K562 (cell line): Measurements from ENCODE around the gene BTN3A1. TPM values are rescaled to one million over a fixed set of nuclear protein-coding genes. Genes with fewer than 3 reads are reported as not detected.

Experiments
- ATAC-seq: fragments of 200-7000 bp; cut with Tn5 transposase; 3 replicates; pipeline ENCODE4 v1.9.1; 2020; ENCODE audit warnings: moderate library complexity
- BruUV-seq: library from RNA; stranded (reverse); fragments of 400-500 nt; replicated peaks from 2 replicates; lab custom pipeline; 2021; lab: Mats Ljungman, UMichigan
- CTCF ChIA-PET: fragments of 300-600 bp; formaldehyde crosslinking; extraction: SDS; loops from one replicate; lab custom pipeline; 2021; ENCODE audit warnings: low intra/inter-chr PET ratio; lab: Yijun Ruan, JAX
- POLR2A ChIA-PET: fragments of 300-600, 350-650 bp; sonication (Branson Sonifier 250); formaldehyde crosslinking; extraction: SDS; loops from one replicate; lab custom pipeline; 2021; ENCODE audit warnings: antibody characterized with exemption, inconsistent platforms; lab: Yijun Ruan, JAX
- DNase-seq, 4 experiments: peaks; one replicate each; pipeline versions ENCODE4 v3.0.0 to v3.0.0-alpha.2; 2011 to 2018; ENCODE audit warnings: low spot score in 3 of 4, mixed read lengths in 3 of 4; ENCODE audit errors: extremely low read depth in 1 of 4
- FAIRE-seq: peaks from 2 replicates; lab custom pipeline; 2011; peaks lifted over from hg19 to GRCh38; lab: Jason Lieb, UNC
- H2AFZ ChIP-seq: 2 replicates; pipeline ENCODE4 v1.6.0; 2011; ENCODE audit warnings: low read depth, low read length, control low read depth, inconsistent platforms
- H3K27ac ChIP-seq: fragments of 200-600 bp; 3 replicates; pipeline ENCODE4 v1.8.0; 2011; ENCODE audit warnings: low read depth, mild to moderate bottlenecking, control low read depth, inconsistent platforms, low read length, moderate library complexity, mixed read lengths; ENCODE audit errors: extremely low read depth
- H3K27me3 ChIP-seq, 2 experiments: fragments of 300-600 bp in 1 of 2; 2 replicates in 1 of 2; 3 replicates in 1 of 2; pipeline versions ENCODE4 v1.6.0 to v1.8.0; 2011; ENCODE audit warnings: inconsistent platforms in 2 of 2, low read length in 2 of 2, mild to moderate bottlenecking in 1 of 2, mixed read lengths in 1 of 2, moderate library complexity in 1 of 2; ENCODE audit not compliant: control insufficient read depth in 2 of 2, insufficient read depth in 2 of 2
- H3K36me3 ChIP-seq: fragments of 300-600 bp; 3 replicates; pipeline ENCODE4 v1.8.0; 2011; ENCODE audit warnings: mild to moderate bottlenecking, low read length, inconsistent platforms; ENCODE audit not compliant: control insufficient read depth, insufficient read depth
- H3K4me1 ChIP-seq, 2 experiments: fragments of 200-600 bp in 1 of 2; replicated peaks in 1 of 2; 2 replicates in 1 of 2; 3 replicates in 1 of 2; pipeline versions ENCODE4 v1.5.1 to v1.8.0; 2011; ENCODE audit warnings: inconsistent platforms in 2 of 2, low read length in 2 of 2, mild to moderate bottlenecking in 1 of 2, mixed read lengths in 1 of 2, moderate library complexity in 1 of 2; ENCODE audit not compliant: control insufficient read depth in 2 of 2, insufficient read depth in 2 of 2
- H3K4me2 ChIP-seq: 2 replicates; pipeline ENCODE4 v1.6.1; 2011; ENCODE audit warnings: low read length, control low read depth, inconsistent platforms, mixed read lengths; ENCODE audit not compliant: insufficient read depth
- H3K4me3 ChIP-seq: fragments of 200-600 bp; sonication (generic), shearing (Covaris generic); 2 replicates; pipeline ENCODE4 v1.5.1; 2016; ENCODE audit warnings: control low read depth, inconsistent platforms
- H3K79me2 ChIP-seq: fragments of 200-600 bp; 3 replicates; pipeline ENCODE4 v1.8.0; 2011; ENCODE audit warnings: low read length, inconsistent platforms; ENCODE audit not compliant: control insufficient read depth, insufficient read depth
- H3K9ac ChIP-seq, 2 experiments: 2 replicates each; pipeline versions ENCODE4 v1.6.0 to v1.6.1; 2011; ENCODE audit warnings: low read depth in 2 of 2, low read length in 2 of 2, control low read depth in 1 of 2, inconsistent platforms in 1 of 2, mild to moderate bottlenecking in 1 of 2, mixed read lengths in 1 of 2; ENCODE audit not compliant: insufficient read depth in 1 of 2
- H3K9me1 ChIP-seq: one replicate; pipeline ENCODE4 v1.6.0; 2011; ENCODE audit warnings: inconsistent platforms, mild to moderate bottlenecking, low read length, moderate library complexity; ENCODE audit not compliant: control insufficient read depth, insufficient read depth
- H3K9me3 ChIP-seq: replicated peaks from 2 replicates; pipeline ENCODE4 v1.5.1; 2011; ENCODE audit warnings: low read depth, low read length, inconsistent platforms; ENCODE audit not compliant: control insufficient read depth, insufficient read depth
- H4K20me1 ChIP-seq: replicated peaks from 2 replicates; pipeline ENCODE4 v1.6.1; 2011; ENCODE audit warnings: low read length, inconsistent platforms, mixed read lengths; ENCODE audit not compliant: control insufficient read depth, insufficient read depth
- BHLHE40 ChIP-seq: IDR thresholded peaks from 2 replicates; pipeline ENCODE4 v1.6.1; 2011; ENCODE audit warnings: low read length, improper control_type of control experiment
- ESRRB ChIP-seq: fragments of 250-450 bp; sonication (Bioruptor Pico); IDR thresholded peaks from 2 replicates; pipeline ENCODE4 v1.5.0; 2020; ENCODE audit warnings: mild to moderate bottlenecking, moderate library complexity, borderline replicate concordance
- EWSR1 ChIP-seq: fragments of 450-650 bp; IDR thresholded peaks from 2 replicates; pipeline ENCODE4 v1.6.1; 2018; ENCODE audit warnings: borderline replicate concordance, mild to moderate bottlenecking, low read depth, moderate library complexity; ENCODE audit not compliant: partially characterized antibody
- MEIS2 ChIP-seq: fragments of 450-650 bp; IDR thresholded peaks from 2 replicates; pipeline ENCODE4 v1.6.1; 2014; ENCODE audit warnings: mild to moderate bottlenecking; ENCODE audit not compliant: partially characterized antibody
- MYBL2 ChIP-seq, 2 experiments: fragments of 450-650 bp in 1 of 2; sonication (generic) in 1 of 2; formaldehyde crosslinking in 1 of 2; IDR thresholded peaks; 2 replicates each; pipeline versions ENCODE4 v1.6.1 to v1.8.1; 2017 to 2022; ENCODE audit warnings: borderline replicate concordance in 1 of 2, inconsistent platforms in 1 of 2, low read depth in 1 of 2, mild to moderate bottlenecking in 1 of 2, missing genetic modification reagents in 1 of 2, moderate library complexity in 1 of 2
- PURB ChIP-seq: sonication (generic); formaldehyde crosslinking; IDR thresholded peaks from 2 replicates; pipeline ENCODE4 v1.9.0; 2021; ENCODE audit warnings: low read depth, mild to moderate bottlenecking, missing genetic modification reagents
- SMAD1 ChIP-seq: fragments of 150-350 bp; IDR thresholded peaks from 2 replicates; pipeline ENCODE4 v1.6.1; 2014; ENCODE audit warnings: low read length, low read depth; ENCODE audit not compliant: partially characterized antibody
- SMARCB1 ChIP-seq: IDR thresholded peaks from 2 replicates; pipeline ENCODE4 v1.6.1; 2011; ENCODE audit warnings: improper control_type of control experiment, low read depth; ENCODE audit not compliant: insufficient read length
- TEAD2 ChIP-seq: fragments of 450-650 bp; IDR thresholded peaks from 2 replicates; pipeline ENCODE4 v1.6.1; 2016; ENCODE audit warnings: missing genetic modification characterization, control low read depth, missing compliant biosample characterization
- ZBED1 ChIP-seq: IDR thresholded peaks from 2 replicates; pipeline ENCODE4 v1.6.1; 2014
- ZNF165 ChIP-seq: fragments of 250-450 bp; sonication (Bioruptor Pico); IDR thresholded peaks from 2 replicates; pipeline ENCODE4 v1.4.0; 2020; ENCODE audit warnings: borderline replicate concordance
- ZNF232 ChIP-seq: sonication (generic); formaldehyde crosslinking; IDR thresholded peaks from 2 replicates; pipeline ENCODE4 v1.8.0; 2022; ENCODE audit warnings: mild to moderate bottlenecking, missing genetic modification reagents
- ZNF316 ChIP-seq: fragments of 450-650 bp; IDR thresholded peaks from 2 replicates; pipeline ENCODE4 v1.6.1; 2016
- ZNF668 ChIP-seq: fragments of 250-450 bp; sonication (Bioruptor Pico); IDR thresholded peaks from 2 replicates; pipeline ENCODE4 v1.8.0; 2022; ENCODE audit warnings: mild to moderate bottlenecking, inconsistent platforms
- ZNF695 ChIP-seq: fragments of 450-650 bp; formaldehyde crosslinking; IDR thresholded peaks from 2 replicates; pipeline ENCODE4 v1.4.0; 2020; ENCODE audit warnings: mild to moderate bottlenecking, moderate library complexity
- ZNF785 ChIP-seq: fragments of 250-450 bp; sonication (Bioruptor Pico); IDR thresholded peaks from 2 replicates; pipeline ENCODE4 v1.4.0; 2020; ENCODE audit warnings: mild to moderate bottlenecking
- ZZZ3 ChIP-seq: fragments of 450-650 bp; IDR thresholded peaks from 2 replicates; pipeline ENCODE4 v1.6.1; 2016; ENCODE audit warnings: antibody characterized with exemption, mild to moderate bottlenecking, moderate library complexity
- WGBS: fragments of 100-300 bp; shearing (Covaris generic); methylation state at CpG from one replicate; pipeline ENCODE4 v1.1.6; 2016; ENCODE audit warnings: low coverage, mixed read lengths; ENCODE audit not compliant: insufficient coverage; ENCODE audit errors: missing lambda C conversion rate; 5-methylcytosine and 5-hydroxymethylcytosine counted together
- in situ Hi-C: fragments of 300-500 bp; cut with MboI; formaldehyde crosslinking; loops from 4 replicates; pipeline ENCODE4 v1.15.0; 2018; ENCODE audit warnings: inconsistent platforms, mixed read lengths
- intact Hi-C: fragments of 100-400 bp; cut with micrococcal nuclease; formaldehyde crosslinking; loops from 2 replicates; pipeline ENCODE4 v1.14.2; 2022
- polyA plus RNA-seq, 8 experiments: library from polyadenylated mRNA; depleted of rRNA in 4 of 8; stranded (reverse) in 5 of 8; unstranded in 3 of 8; fragments of >200 nt; fragmentation: Nextera tagmentation in 2 of 8; fragmentation: Illumina TruSeq in 1 of 8; extraction: Ambion mirVana in 2 of 8; extraction: Trizol in 1 of 8; gene quantifications; 2 replicates each; pipeline versions ENCODE4 v1.2.1 to v1.2.3, GENCODE V29; 2011 to 2014; ENCODE audit warnings: inconsistent platforms in 1 of 8, missing spikeins in 1 of 8
- total RNA-seq, 7 experiments: library from RNA; depleted of rRNA in 6 of 7; stranded (reverse); fragments of >200 nt in 6 of 7; fragmentation: Illumina TruSeq in 2 of 7; extraction: Trizol in 2 of 7; gene quantifications; 2 replicates each; pipeline versions ENCODE4 v1.2.1 to v1.2.3, GENCODE V29; 2011 to 2021; ENCODE audit warnings: low replicate concordance in 1 of 7
- TF ChIP-seq, protein P1 (sequence below): sonication (generic); formaldehyde crosslinking; IDR thresholded peaks from 2 replicates; pipeline ENCODE4 v1.8.0; 2022; ENCODE audit warnings: mild to moderate bottlenecking, low read depth, missing genetic modification reagents
- TF ChIP-seq, protein P2 (sequence below): sonication (generic); formaldehyde crosslinking; IDR thresholded peaks from 2 replicates; pipeline ENCODE4 v1.8.1; 2023; ENCODE audit warnings: mild to moderate bottlenecking, missing genetic modification reagents

BTN3A1 gene
- total and polyA plus RNA-seq, 9 of the 15 experiments (the other 6 are each of a cell fraction or from before 2014, with no cell fraction given): 0.84 to 8.5 (median 3.9) TPM

DNA sequence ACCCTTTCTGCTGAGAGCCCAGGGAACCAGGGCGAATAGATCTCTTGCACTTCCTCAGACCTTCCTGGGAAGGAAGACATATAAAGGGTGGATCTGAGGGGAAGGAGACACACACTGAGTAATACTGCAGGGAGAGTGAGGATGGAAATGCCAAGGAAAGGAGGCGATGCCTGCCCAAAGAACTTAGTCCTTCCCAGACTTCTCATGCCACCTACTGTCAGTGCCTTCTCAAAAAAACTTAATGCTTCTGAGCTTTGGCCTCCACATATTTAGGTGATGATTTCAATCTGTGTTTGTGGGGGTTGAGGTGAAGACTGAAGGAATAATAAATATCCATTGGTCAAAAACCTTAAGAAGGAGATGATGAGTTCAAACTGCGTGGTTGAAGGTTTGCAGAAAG, 9.7 kb downstream of the BTN3A1 start (continued):
- TF ChIP-seq ZNF695 (CRISPR knock-in tag) (no peak), ZNF668 (CRISPR knock-in tag) (no peak), BHLHE40 (no peak)

DNA sequence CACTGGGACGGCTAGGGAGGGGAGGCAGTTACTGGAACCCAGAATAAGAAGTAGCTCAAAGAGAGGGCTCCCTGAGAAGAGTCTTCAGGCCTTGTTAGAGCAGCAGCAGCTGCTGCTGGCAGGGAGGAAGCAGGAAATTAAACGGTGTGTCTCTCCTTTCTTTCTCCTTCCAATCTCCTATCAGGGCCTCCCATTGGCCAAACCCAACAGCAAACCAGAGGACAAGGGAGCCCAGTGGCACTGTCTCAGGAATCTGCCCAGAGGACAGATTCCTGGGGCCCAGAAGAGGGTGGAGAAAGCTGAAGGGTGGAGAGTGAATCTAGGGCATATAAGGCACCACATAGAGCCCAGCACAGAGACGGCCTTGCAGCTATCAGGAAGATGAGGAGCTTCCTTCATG, 10.2 kb downstream of the BTN3A1 start:
- H3K36me3 ChIP-seq: no peaks in the 10 kb centered on the region
- no peaks in the 10 kb centered on the region for H3K9me3 ChIP-seq
- DNase-seq (no peak), ATAC-seq (peak; percentile 17), FAIRE-seq (no peak)
- intact Hi-C loops: no loop called here
- no peak overlapping the region for H3K27ac ChIP-seq
- H3K4me1 ChIP-seq: peaks cover 3 to 5% of the 10 kb centered on the region in 2 experiments; a peak in 3 of 5 replicates
- no TSS peak for BruUV-seq
- no peak overlapping the region; a peak in 1 of 4 replicates for H3K9ac ChIP-seq
- no peaks in the 10 kb centered on the region for H3K79me2 ChIP-seq
- TF ChIP-seq, protein P1, sequence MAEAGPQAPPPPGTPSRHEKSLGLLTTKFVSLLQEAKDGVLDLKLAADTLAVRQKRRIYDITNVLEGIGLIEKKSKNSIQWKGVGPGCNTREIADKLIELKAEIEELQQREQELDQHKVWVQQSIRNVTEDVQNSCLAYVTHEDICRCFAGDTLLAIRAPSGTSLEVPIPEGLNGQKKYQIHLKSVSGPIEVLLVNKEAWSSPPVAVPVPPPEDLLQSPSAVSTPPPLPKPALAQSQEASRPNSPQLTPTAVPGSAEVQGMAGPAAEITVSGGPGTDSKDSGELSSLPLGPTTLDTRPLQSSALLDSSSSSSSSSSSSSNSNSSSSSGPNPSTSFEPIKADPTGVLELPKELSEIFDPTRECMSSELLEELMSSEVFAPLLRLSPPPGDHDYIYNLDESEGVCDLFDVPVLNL: no peak
- TF ChIP-seq SMARCB1: no peak
- TF ChIP-seq ESRRB: no peak
- no peak for TF ChIP-seq ZNF165 (CRISPR knock-in tag)
- TF ChIP-seq ZZZ3: no peak
- TF ChIP-seq, protein P2, sequence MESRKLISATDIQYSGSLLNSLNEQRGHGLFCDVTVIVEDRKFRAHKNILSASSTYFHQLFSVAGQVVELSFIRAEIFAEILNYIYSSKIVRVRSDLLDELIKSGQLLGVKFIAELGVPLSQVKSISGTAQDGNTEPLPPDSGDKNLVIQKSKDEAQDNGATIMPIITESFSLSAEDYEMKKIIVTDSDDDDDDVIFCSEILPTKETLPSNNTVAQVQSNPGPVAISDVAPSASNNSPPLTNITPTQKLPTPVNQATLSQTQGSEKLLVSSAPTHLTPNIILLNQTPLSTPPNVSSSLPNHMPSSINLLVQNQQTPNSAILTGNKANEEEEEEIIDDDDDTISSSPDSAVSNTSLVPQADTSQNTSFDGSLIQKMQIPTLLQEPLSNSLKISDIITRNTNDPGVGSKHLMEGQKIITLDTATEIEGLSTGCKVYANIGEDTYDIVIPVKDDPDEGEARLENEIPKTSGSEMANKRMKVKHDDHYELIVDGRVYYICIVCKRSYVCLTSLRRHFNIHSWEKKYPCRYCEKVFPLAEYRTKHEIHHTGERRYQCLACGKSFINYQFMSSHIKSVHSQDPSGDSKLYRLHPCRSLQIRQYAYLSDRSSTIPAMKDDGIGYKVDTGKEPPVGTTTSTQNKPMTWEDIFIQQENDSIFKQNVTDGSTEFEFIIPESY: no peak
- no peak for TF ChIP-seq ZNF316
- TF ChIP-seq MYBL2 (IDR thresholded peaks at IDR 0.05; ENCODE audit: low read depth): no peak
- TF ChIP-seq MYBL2 (CRISPR knock-in tag; IDR thresholded peaks at IDR 0.05; ENCODE audit: borderline replicate concordance): no peak
- TF ChIP-seq EWSR1: no peak
- no peak for TF ChIP-seq MEIS2
- no peak for TF ChIP-seq ZBED1
- no peak for TF ChIP-seq TEAD2 (tag)
- TF ChIP-seq SMAD1: no peak
- no peak for TF ChIP-seq ZNF232 (CRISPR knock-in tag)
- TF ChIP-seq PURB (CRISPR knock-in tag): no peak
- TF ChIP-seq ZNF785 (CRISPR knock-in tag): no peak
- no peaks in the 10 kb centered on the region for H3K9me1 ChIP-seq
- H3K4me2 ChIP-seq: no peak overlapping the region
- no peaks in the 10 kb centered on the region for H4K20me1 ChIP-seq
- ChIA-PET POLR2A (interaction anchor here (0.6 to 1.3 kb wide), 4 partner anchors 14 to 214 kb away, joined by 3 to 4 read pairs (median 3); a partner anchor contains a TSS), CTCF (no interaction called here)
- 33% methylated on average over 3 of the region's 3 CpGs for WGBS
- no peaks in the 10 kb centered on the region for H3K27me3 ChIP-seq
- no peak overlapping the region for H3K4me3 ChIP-seq
- no peak overlapping the region for H2AFZ ChIP-seq
- in situ Hi-C loops: no loop called here
